K562 (cell line): ENCODE measurements around the gene COL25A1. TPM values are rescaled to one million over a fixed set of nuclear protein-coding genes. Genes with fewer than 3 reads are reported as not detected.

Experiments used
- ATAC-seq: fragments of 200-7000 bp; cut with Tn5 transposase; 3 replicates; pipeline ENCODE4 v1.9.1; 2020; ENCODE audit warnings: moderate library complexity
- BruUV-seq: library from RNA; stranded (reverse); fragments of 400-500 nt; replicated peaks from 2 replicates; lab custom pipeline; 2021; lab: Mats Ljungman, UMichigan
- CTCF ChIA-PET: fragments of 300-600 bp; formaldehyde crosslinking; extraction: SDS; loops from one replicate; lab custom pipeline; 2021; ENCODE audit warnings: low intra/inter-chr PET ratio; lab: Yijun Ruan, JAX
- POLR2A ChIA-PET: fragments of 300-600, 350-650 bp; sonication (Branson Sonifier 250); formaldehyde crosslinking; extraction: SDS; loops from one replicate; lab custom pipeline; 2021; ENCODE audit warnings: antibody characterized with exemption, inconsistent platforms; lab: Yijun Ruan, JAX
- DNase-seq, 4 experiments: peaks; one replicate each; pipeline versions ENCODE4 v3.0.0 to v3.0.0-alpha.2; 2011 to 2018; ENCODE audit warnings: low spot score in 3 of 4, mixed read lengths in 3 of 4; ENCODE audit errors: extremely low read depth in 1 of 4
- FAIRE-seq: peaks from 2 replicates; lab custom pipeline; 2011; peaks lifted over from hg19 to GRCh38; lab: Jason Lieb, UNC
- H2AFZ ChIP-seq: 2 replicates; pipeline ENCODE4 v1.6.0; 2011; ENCODE audit warnings: low read depth, low read length, control low read depth, inconsistent platforms
- H3K27ac ChIP-seq: fragments of 200-600 bp; 3 replicates; pipeline ENCODE4 v1.8.0; 2011; ENCODE audit warnings: low read depth, mild to moderate bottlenecking, control low read depth, inconsistent platforms, low read length, moderate library complexity, mixed read lengths; ENCODE audit errors: extremely low read depth
- H3K27me3 ChIP-seq, 2 experiments: fragments of 300-600 bp in 1 of 2; 2 replicates in 1 of 2; 3 replicates in 1 of 2; pipeline versions ENCODE4 v1.6.0 to v1.8.0; 2011; ENCODE audit warnings: inconsistent platforms in 2 of 2, low read length in 2 of 2, mild to moderate bottlenecking in 1 of 2, mixed read lengths in 1 of 2, moderate library complexity in 1 of 2; ENCODE audit not compliant: control insufficient read depth in 2 of 2, insufficient read depth in 2 of 2
- H3K36me3 ChIP-seq: fragments of 300-600 bp; 3 replicates; pipeline ENCODE4 v1.8.0; 2011; ENCODE audit warnings: mild to moderate bottlenecking, low read length, inconsistent platforms; ENCODE audit not compliant: control insufficient read depth, insufficient read depth
- H3K4me1 ChIP-seq, 2 experiments: fragments of 200-600 bp in 1 of 2; replicated peaks in 1 of 2; 2 replicates in 1 of 2; 3 replicates in 1 of 2; pipeline versions ENCODE4 v1.5.1 to v1.8.0; 2011; ENCODE audit warnings: inconsistent platforms in 2 of 2, low read length in 2 of 2, mild to moderate bottlenecking in 1 of 2, mixed read lengths in 1 of 2, moderate library complexity in 1 of 2; ENCODE audit not compliant: control insufficient read depth in 2 of 2, insufficient read depth in 2 of 2
- H3K4me2 ChIP-seq: 2 replicates; pipeline ENCODE4 v1.6.1; 2011; ENCODE audit warnings: low read length, control low read depth, inconsistent platforms, mixed read lengths; ENCODE audit not compliant: insufficient read depth
- H3K4me3 ChIP-seq: fragments of 200-600 bp; sonication (generic), shearing (Covaris generic); 2 replicates; pipeline ENCODE4 v1.5.1; 2016; ENCODE audit warnings: control low read depth, inconsistent platforms
- H3K79me2 ChIP-seq: fragments of 200-600 bp; 3 replicates; pipeline ENCODE4 v1.8.0; 2011; ENCODE audit warnings: low read length, inconsistent platforms; ENCODE audit not compliant: control insufficient read depth, insufficient read depth
- H3K9ac ChIP-seq, 2 experiments: 2 replicates each; pipeline versions ENCODE4 v1.6.0 to v1.6.1; 2011; ENCODE audit warnings: low read depth in 2 of 2, low read length in 2 of 2, control low read depth in 1 of 2, inconsistent platforms in 1 of 2, mild to moderate bottlenecking in 1 of 2, mixed read lengths in 1 of 2; ENCODE audit not compliant: insufficient read depth in 1 of 2
- H3K9me1 ChIP-seq: one replicate; pipeline ENCODE4 v1.6.0; 2011; ENCODE audit warnings: inconsistent platforms, mild to moderate bottlenecking, low read length, moderate library complexity; ENCODE audit not compliant: control insufficient read depth, insufficient read depth
- H3K9me3 ChIP-seq: replicated peaks from 2 replicates; pipeline ENCODE4 v1.5.1; 2011; ENCODE audit warnings: low read depth, low read length, inconsistent platforms; ENCODE audit not compliant: control insufficient read depth, insufficient read depth
- H4K20me1 ChIP-seq: replicated peaks from 2 replicates; pipeline ENCODE4 v1.6.1; 2011; ENCODE audit warnings: low read length, inconsistent platforms, mixed read lengths; ENCODE audit not compliant: control insufficient read depth, insufficient read depth
- ATF7 ChIP-seq: fragments of 450-650 bp; IDR thresholded peaks from 2 replicates; pipeline ENCODE4 v1.7.1; 2014; ENCODE audit warnings: mild to moderate bottlenecking, moderate library complexity
- BRD9 ChIP-seq: fragments of 450-650 bp; IDR thresholded peaks from 2 replicates; pipeline ENCODE4 v1.6.1; 2018; ENCODE audit warnings: low read depth; ENCODE audit not compliant: partially characterized antibody
- C11orf30 ChIP-seq: fragments of 450-650 bp; IDR thresholded peaks from 2 replicates; pipeline ENCODE4 v1.6.1; 2016; ENCODE audit warnings: low read depth, mild to moderate bottlenecking
- DMBX1 ChIP-seq: fragments of 250-450 bp; sonication (Bioruptor Pico); IDR thresholded peaks from 2 replicates; pipeline ENCODE4 v1.8.0; 2022; ENCODE audit warnings: inconsistent platforms, mild to moderate bottlenecking, moderate library complexity, borderline replicate concordance
- HEY1 ChIP-seq: fragments of 250-450 bp; sonication (Bioruptor Pico); IDR thresholded peaks from 2 replicates; pipeline ENCODE4 v1.5.0; 2020; ENCODE audit warnings: mild to moderate bottlenecking, moderate library complexity, borderline replicate concordance
- HMGXB4 ChIP-seq: sonication (generic); formaldehyde crosslinking; IDR thresholded peaks from 2 replicates; pipeline ENCODE4 v1.8.1; 2023; ENCODE audit warnings: mild to moderate bottlenecking, missing genetic modification reagents
- MAFF ChIP-seq: IDR thresholded peaks from 2 replicates; pipeline ENCODE4 v1.6.1; 2012; ENCODE audit warnings: low read length, improper control_type of control experiment
- MAFG ChIP-seq: fragments of 450-650 bp; conservative IDR thresholded peaks from 2 replicates; pipeline ENCODE4 v1.6.1; 2016; ENCODE audit warnings: missing genetic modification characterization, missing compliant biosample characterization
- MAFK ChIP-seq: IDR thresholded peaks from 2 replicates; pipeline ENCODE4 v1.6.1; 2011; ENCODE audit warnings: low read length, improper control_type of control experiment
- MBD2 ChIP-seq: sonication (generic); IDR thresholded peaks from 2 replicates; pipeline ENCODE4 v1.6.1; 2016; ENCODE audit warnings: low read depth, borderline replicate concordance
- NFE2 ChIP-seq: IDR thresholded peaks from 2 replicates; pipeline ENCODE4 v1.6.1; 2014; ENCODE audit warnings: antibody characterized with exemption, low read depth
- PHF20 ChIP-seq: fragments of 450-650 bp; IDR thresholded peaks from 2 replicates; pipeline ENCODE4 v1.6.1; 2018; ENCODE audit not compliant: partially characterized antibody
- SMARCA4 ChIP-seq: fragments of 450-650 bp; IDR thresholded peaks from 2 replicates; pipeline ENCODE4 v1.6.1; 2016
- SOX6 ChIP-seq: fragments of 450-650 bp; IDR thresholded peaks from 2 replicates; pipeline ENCODE4 v1.6.1; 2014; ENCODE audit warnings: mild to moderate bottlenecking
- SP1 ChIP-seq: sonication (generic); formaldehyde crosslinking; IDR thresholded peaks from 2 replicates; pipeline ENCODE4 v1.8.1; 2022; ENCODE audit warnings: mild to moderate bottlenecking, missing genetic modification reagents
- TCF7 ChIP-seq: sonication (generic); IDR thresholded peaks from 2 replicates; pipeline ENCODE4 v1.6.1; 2016; ENCODE audit warnings: antibody characterized with exemption, borderline replicate concordance
- ZNF584 ChIP-seq: fragments of 200-800 bp; sonication (Bioruptor generic); IDR thresholded peaks from 2 replicates; pipeline ENCODE4 v1.6.1; 2016; ENCODE audit warnings: low read depth, mild to moderate bottlenecking, missing genetic modification characterization, missing compliant biosample characterization
- ZNF740 ChIP-seq, 3 experiments: fragments of 200-800 bp in 1 of 3; sonication (Bioruptor generic) in 1 of 3; sonication (generic) in 1 of 3; formaldehyde crosslinking in 1 of 3; IDR thresholded peaks; 2 replicates each; pipeline versions ENCODE4 v1.6.1 to v1.8.0; 2016 to 2022; ENCODE audit warnings: mild to moderate bottlenecking in 2 of 3, missing compliant biosample characterization in 2 of 3, missing genetic modification characterization in 2 of 3, missing genetic modification reagents in 1 of 3
- ZNF778 ChIP-seq: fragments of 450-650 bp; formaldehyde crosslinking; IDR thresholded peaks from 2 replicates; pipeline ENCODE4 v1.4.0; 2020; ENCODE audit warnings: mild to moderate bottlenecking, moderate library complexity
- ZNF830 ChIP-seq: fragments of 250-450 bp; sonication (Bioruptor Pico); IDR thresholded peaks from 2 replicates; pipeline ENCODE4 v1.5.0; 2021; ENCODE audit warnings: mild to moderate bottlenecking
- WGBS: fragments of 100-300 bp; shearing (Covaris generic); methylation state at CpG from one replicate; pipeline ENCODE4 v1.1.6; 2016; ENCODE audit warnings: low coverage, mixed read lengths; ENCODE audit not compliant: insufficient coverage; ENCODE audit errors: missing lambda C conversion rate; 5-methylcytosine and 5-hydroxymethylcytosine counted together
- in situ Hi-C: fragments of 300-500 bp; cut with MboI; formaldehyde crosslinking; loops from 4 replicates; pipeline ENCODE4 v1.15.0; 2018; ENCODE audit warnings: inconsistent platforms, mixed read lengths
- intact Hi-C: fragments of 100-400 bp; cut with micrococcal nuclease; formaldehyde crosslinking; loops from 2 replicates; pipeline ENCODE4 v1.14.2; 2022
- polyA plus RNA-seq, 8 experiments: library from polyadenylated mRNA; depleted of rRNA in 4 of 8; stranded (reverse) in 5 of 8; unstranded in 3 of 8; fragments of >200 nt; fragmentation: Nextera tagmentation in 2 of 8; fragmentation: Illumina TruSeq in 1 of 8; extraction: Ambion mirVana in 2 of 8; extraction: Trizol in 1 of 8; gene quantifications; 2 replicates each; pipeline versions ENCODE4 v1.2.1 to v1.2.3, GENCODE V29; 2011 to 2014; ENCODE audit warnings: inconsistent platforms in 1 of 8, missing spikeins in 1 of 8
- total RNA-seq, 7 experiments: library from RNA; depleted of rRNA in 6 of 7; stranded (reverse); fragments of >200 nt in 6 of 7; fragmentation: Illumina TruSeq in 2 of 7; extraction: Trizol in 2 of 7; gene quantifications; 2 replicates each; pipeline versions ENCODE4 v1.2.1 to v1.2.3, GENCODE V29; 2011 to 2021; ENCODE audit warnings: low replicate concordance in 1 of 7

COL25A1 gene
- total and polyA plus RNA-seq, 9 of the 15 experiments (the other 6 are each of a cell fraction or from before 2014, with no cell fraction given): 0.03 to 0.62 (median 0.27) TPM

GRCh38 chr4:109052821-109053220, 249.6 kb downstream of the COL25A1 start:
- H3K9me3 ChIP-seq: no peaks in the 10 kb centered on the region
- H3K27me3 ChIP-seq: no peaks in the 10 kb centered on the region
- no peak overlapping the region for H3K4me3 ChIP-seq
- H3K9ac ChIP-seq: no peak overlapping the region
- no peak overlapping the region for H3K4me2 ChIP-seq
- no peaks in the 10 kb centered on the region for H3K9me1 ChIP-seq
- H3K4me1 ChIP-seq: peaks cover 0 to 15% of the 10 kb centered on the region in 2 experiments; a peak in 4 of 5 replicates
- no peaks in the 10 kb centered on the region for H4K20me1 ChIP-seq
- peak overlapping the region; percentile 76 for H2AFZ ChIP-seq
- no TSS peak for BruUV-seq
- peak; percentile 50 for ATAC-seq
- in situ Hi-C loops: no loop called here
- DNase-seq: peak in 2 of 4 experiments; percentile 10 to 23
- WGBS: 0% methylated on average over 1 of the region's 1 CpG
- H3K27ac ChIP-seq: peak overlapping the region; percentile 37; the same call in 1 of the 3 replicates
- intact Hi-C loops: no loop called here
- ChIA-PET POLR2A (no interaction called here), CTCF (no interaction called here)
- no peaks in the 10 kb centered on the region for H3K36me3 ChIP-seq
- FAIRE-seq: peak; percentile 54
- H3K79me2 ChIP-seq: no peaks in the 10 kb centered on the region
- TF ChIP-seq HMGXB4 (CRISPR knock-in tag) (no peak), HEY1 (no peak), TCF7 (no peak), MAFF (peak; percentile 59; the same call in 1 of the 2 replicates), BRD9 (peak; percentile 53), ZNF830 (CRISPR knock-in tag) (no peak), ZNF584 (no peak), SP1 (no peak), ZNF740 (CRISPR knock-in tag; IDR thresholded peaks at IDR 0.05) (no peak), ZNF740 (tag; IDR thresholded peaks at IDR 0.05) (no peak), SMARCA4 (peak; percentile 39; the same call in 1 of the 2 replicates), MAFG (tag) (peak; percentile 63), ZNF778 (CRISPR knock-in tag) (no peak), C11orf30 (peak; percentile 83), DMBX1 (CRISPR knock-in tag) (no peak), MBD2 (no peak), SOX6 (peak; percentile 63), NFE2 (peak; percentile 68), MAFK (peak; percentile 60; the same call in 1 of the 2 replicates), PHF20 (no peak), ATF7 (no peak)
